Neural progenitor cell (in vitro differentiated cells): ENCODE data around the gene LDLRAD4.

ENCODE experiments used
- EZH2 ChIP-seq: fragments of 200-600 bp; sonication (generic); IDR thresholded peaks from 2 replicates; pipeline ENCODE4 v1.6.1; 2017; ENCODE audit warnings: antibody characterized with exemption, mild to moderate bottlenecking, moderate library complexity
- TF ChIP-seq, protein P1 (sequence below): fragments of 200-600 bp; sonication (generic); IDR thresholded peaks from 2 replicates; pipeline ENCODE4 v1.5.1; 2017; ENCODE audit warnings: antibody characterized with exemption, mild to moderate bottlenecking

DNA sequence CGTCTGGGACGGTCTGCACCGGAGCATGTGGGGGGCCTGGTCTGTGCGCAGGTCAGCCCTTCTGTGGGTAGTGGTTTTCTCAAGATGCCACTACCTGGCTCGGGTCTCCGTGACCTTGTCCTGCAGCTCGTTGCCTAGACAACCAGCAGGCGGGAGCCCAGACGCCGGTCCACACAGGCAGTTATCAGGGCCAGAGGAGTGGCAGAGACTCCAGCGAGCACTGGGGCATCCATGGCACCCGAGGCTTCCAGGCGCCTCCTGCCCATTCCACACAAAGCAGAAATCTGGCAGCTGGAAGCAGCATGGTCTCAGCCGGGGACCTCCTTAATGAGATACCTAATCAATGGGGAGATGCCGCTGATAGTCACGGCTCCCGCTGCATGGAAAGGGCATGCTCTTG, 351.7 kb downstream of the LDLRAD4 start:
- TF ChIP-seq EZH2, result no peak
- TF ChIP-seq, protein P1, sequence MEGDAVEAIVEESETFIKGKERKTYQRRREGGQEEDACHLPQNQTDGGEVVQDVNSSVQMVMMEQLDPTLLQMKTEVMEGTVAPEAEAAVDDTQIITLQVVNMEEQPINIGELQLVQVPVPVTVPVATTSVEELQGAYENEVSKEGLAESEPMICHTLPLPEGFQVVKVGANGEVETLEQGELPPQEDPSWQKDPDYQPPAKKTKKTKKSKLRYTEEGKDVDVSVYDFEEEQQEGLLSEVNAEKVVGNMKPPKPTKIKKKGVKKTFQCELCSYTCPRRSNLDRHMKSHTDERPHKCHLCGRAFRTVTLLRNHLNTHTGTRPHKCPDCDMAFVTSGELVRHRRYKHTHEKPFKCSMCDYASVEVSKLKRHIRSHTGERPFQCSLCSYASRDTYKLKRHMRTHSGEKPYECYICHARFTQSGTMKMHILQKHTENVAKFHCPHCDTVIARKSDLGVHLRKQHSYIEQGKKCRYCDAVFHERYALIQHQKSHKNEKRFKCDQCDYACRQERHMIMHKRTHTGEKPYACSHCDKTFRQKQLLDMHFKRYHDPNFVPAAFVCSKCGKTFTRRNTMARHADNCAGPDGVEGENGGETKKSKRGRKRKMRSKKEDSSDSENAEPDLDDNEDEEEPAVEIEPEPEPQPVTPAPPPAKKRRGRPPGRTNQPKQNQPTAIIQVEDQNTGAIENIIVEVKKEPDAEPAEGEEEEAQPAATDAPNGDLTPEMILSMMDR, result no peak
